Duodenal mucosa (tissue), 2 donors: ENCODE measurements around the gene ADGRL1.

Experiments used
- H3K27ac ChIP-seq: one replicate; pipeline ENCODE4 v1.7.0; 2013; ENCODE audit warnings: low read depth, low read length
- H3K27me3 ChIP-seq, 2 donors: one replicate each; pipeline ENCODE4 v1.7.0; 2013; ENCODE audit warnings: low read length in 2 of 2, control low read depth in 1 of 2; ENCODE audit not compliant: insufficient read depth in 2 of 2, control insufficient read depth in 1 of 2
- H3K36me3 ChIP-seq, 2 donors: one replicate each; pipeline ENCODE4 v1.7.0; 2013; ENCODE audit warnings: low read length in 2 of 2, control low read depth in 1 of 2; ENCODE audit not compliant: insufficient read depth in 2 of 2, control insufficient read depth in 1 of 2
- H3K4me1 ChIP-seq, 2 donors: one replicate each; pipeline ENCODE4 v1.7.0; 2013; ENCODE audit warnings: low read length in 2 of 2, control low read depth in 1 of 2; ENCODE audit not compliant: insufficient read depth in 2 of 2, control insufficient read depth in 1 of 2
- H3K4me3 ChIP-seq, 2 donors: one replicate each; pipeline ENCODE4 v1.7.0; 2013; ENCODE audit warnings: low read length in 2 of 2, low read depth in 1 of 2
- H3K9ac ChIP-seq, 2 donors: one replicate each; pipeline ENCODE4 v1.7.0; 2013; ENCODE audit warnings: low read length in 2 of 2, low read depth in 1 of 2
- H3K9me3 ChIP-seq, 2 donors: one replicate each; pipeline ENCODE4 v1.7.0; 2013; ENCODE audit warnings: low read length in 2 of 2, control low read depth in 1 of 2; ENCODE audit not compliant: control insufficient read depth in 1 of 2

The ADGRL1 gene

DNA sequence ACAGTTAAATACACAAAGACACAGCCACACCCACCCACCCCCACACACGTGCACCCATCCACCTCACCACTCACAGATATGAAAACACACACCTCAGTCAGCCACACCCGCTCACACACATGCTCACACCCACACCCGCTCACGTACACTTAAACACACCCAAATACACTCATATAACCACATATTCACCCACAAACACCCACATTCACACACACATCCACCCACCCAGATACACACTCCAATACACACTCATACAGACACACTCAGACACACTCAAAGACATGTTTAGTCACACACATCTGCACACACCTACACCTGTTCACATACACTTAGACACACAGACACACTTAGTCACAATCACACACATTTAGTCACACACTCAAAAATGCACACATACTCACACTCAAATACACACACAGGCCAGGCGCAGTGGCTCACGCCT is 30.6 kb downstream of the ADGRL1 start:
- Histone ChIP-seq H3K9me3 (no peaks in the 10 kb centered on the region), H3K4me1 (no peaks in the 10 kb centered on the region), H3K27ac (no peak overlapping the region), H3K4me3 (no peak overlapping the region), H3K36me3 (peaks cover 3 to 30% of the 10 kb centered on the region in 2 donors), H3K27me3 (no peaks in the 10 kb centered on the region), H3K9ac (no peak overlapping the region)

DNA sequence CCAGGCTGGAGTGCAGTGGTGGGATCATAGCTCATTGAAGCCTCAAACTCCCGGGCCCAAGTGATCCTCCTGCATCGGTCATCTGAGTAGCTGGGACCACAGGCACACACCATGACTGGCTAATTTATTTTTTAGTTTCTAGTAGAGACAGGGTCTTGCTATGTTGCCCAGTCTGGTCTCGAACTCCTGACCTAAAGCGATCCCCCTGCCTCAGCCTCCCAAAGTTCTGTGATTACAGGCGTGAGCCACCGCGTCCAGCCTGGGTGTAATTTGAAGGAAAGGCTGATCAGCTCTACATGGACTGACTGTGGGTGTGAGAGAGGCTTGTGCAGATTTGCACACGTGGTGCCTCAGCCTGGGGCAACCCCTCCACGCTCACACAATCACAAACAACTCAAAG is 31.1 kb downstream of the ADGRL1 start:
- H3K4me1 ChIP-seq = no peaks in the 10 kb centered on the region
- no peak overlapping the region for H3K27ac ChIP-seq
- no peak overlapping the region for H3K9ac ChIP-seq
- H3K4me3 ChIP-seq = no peak overlapping the region
- no peaks in the 10 kb centered on the region for H3K9me3 ChIP-seq
- H3K36me3 ChIP-seq = peaks cover 3 to 35% of the 10 kb centered on the region in 2 donors
- H3K27me3 ChIP-seq = no peaks in the 10 kb centered on the region

DNA sequence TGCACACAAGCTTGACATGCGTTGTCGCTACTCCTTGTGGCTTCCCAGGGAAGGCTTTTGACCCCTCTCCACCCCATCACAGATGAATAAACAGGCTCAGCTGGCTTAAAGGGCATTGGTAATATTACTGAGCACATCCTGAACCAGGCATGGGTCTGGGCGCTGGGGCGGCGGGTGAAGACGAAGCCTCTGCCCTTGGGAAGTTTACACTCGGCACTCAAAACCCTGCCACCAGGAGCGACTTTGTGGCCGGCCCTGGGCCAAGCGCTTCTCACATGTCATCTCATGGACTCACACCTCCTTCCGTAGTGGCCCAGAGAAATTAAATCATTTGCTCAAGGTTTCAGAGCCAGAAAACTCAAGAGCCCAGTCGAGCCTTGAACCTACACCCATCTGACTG is 37.0 kb downstream of the ADGRL1 start:
- Histone ChIP-seq H3K36me3 (peaks cover 0 to 33% of the 10 kb centered on the region in 2 donors), H3K27ac (no peak overlapping the region), H3K4me1 (peaks cover 0 to 6% of the 10 kb centered on the region in 2 donors), H3K27me3 (no peaks in the 10 kb centered on the region), H3K4me3 (no peak overlapping the region), H3K9me3 (no peaks in the 10 kb centered on the region), H3K9ac (no peak overlapping the region)

DNA sequence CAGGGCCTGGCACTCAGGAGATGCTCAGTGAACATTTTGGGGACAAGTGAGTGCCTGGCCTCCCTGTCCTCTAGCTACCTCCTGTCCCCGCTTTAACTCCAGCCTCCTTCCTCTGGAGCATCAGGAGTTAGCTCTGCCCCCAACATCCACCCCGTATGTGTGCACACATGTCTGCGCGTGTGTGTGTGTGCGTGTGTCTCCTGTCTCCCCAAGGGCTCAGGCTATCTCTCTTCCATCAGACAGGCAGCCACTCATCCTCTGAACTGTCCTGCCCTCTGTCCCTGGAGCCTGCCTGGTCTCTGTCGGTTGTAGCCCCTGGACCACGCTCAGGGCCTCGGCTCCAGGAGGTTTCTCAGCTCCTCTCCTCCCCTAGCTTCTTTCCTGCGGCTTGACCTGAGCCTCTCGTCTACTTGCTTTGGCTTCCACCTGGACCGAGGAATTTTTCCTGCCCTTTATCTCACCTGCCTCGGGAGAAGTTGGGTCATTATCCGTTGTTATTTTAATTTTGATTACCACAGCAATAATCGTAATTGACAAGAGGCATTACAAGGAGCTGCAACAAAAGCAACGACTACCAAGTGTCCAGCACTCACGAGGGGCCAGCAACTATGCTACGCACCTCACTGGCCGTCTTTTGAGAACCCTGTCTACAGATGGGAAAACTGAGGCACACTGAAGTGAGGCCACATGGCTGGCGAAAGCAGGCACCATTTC is 37.6 kb downstream of the ADGRL1 start:
- no peak overlapping the region for H3K27ac ChIP-seq
- no peak overlapping the region for H3K9ac ChIP-seq
- peaks cover 0 to 31% of the 10 kb centered on the region in 2 donors for H3K36me3 ChIP-seq

DNA sequence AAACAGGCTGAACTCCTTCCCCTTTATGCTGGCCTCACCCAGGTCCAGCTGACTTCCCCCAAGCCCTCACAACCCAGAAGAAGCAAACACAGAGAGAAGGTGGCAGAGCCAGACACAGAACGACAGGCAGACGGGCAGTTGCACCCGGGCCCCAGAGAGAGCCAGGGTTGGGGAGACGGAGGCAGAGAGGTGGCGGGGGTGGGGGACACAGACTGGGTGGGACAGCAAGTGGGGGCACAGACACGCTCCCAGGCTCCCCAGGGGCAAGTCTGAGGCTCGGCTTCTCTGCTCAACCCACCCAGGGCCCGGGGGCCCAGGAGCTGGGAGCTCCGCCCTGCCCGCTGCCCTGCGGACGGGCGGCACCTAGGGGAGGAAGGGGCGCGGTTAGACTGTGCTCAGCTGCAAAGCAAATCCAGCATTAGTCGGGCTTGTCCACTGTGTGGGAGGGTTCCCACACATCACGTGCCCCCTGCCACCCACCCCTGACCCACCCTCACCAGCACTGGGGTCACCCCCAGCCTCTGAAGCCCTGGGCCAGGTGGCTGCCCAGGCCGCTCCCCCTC is 38.3 kb downstream of the ADGRL1 start:
- H3K27me3 ChIP-seq = no peaks in the 10 kb centered on the region
- no peak overlapping the region for H3K9ac ChIP-seq
- H3K9me3 ChIP-seq = no peaks in the 10 kb centered on the region
- peaks cover 0 to 34% of the 10 kb centered on the region in 2 donors for H3K36me3 ChIP-seq
- no peak overlapping the region for H3K4me3 ChIP-seq
- H3K27ac ChIP-seq = no peak overlapping the region
- peaks cover 0 to 6% of the 10 kb centered on the region in 2 donors for H3K4me1 ChIP-seq

More for the DNA sequence above, 37.6 kb downstream of the ADGRL1 start:
- Histone ChIP-seq H3K4me1 (peaks cover 0 to 6% of the 10 kb centered on the region in 2 donors), H3K9me3 (no peaks in the 10 kb centered on the region), H3K27me3 (no peaks in the 10 kb centered on the region), H3K4me3 (no peak overlapping the region)

DNA sequence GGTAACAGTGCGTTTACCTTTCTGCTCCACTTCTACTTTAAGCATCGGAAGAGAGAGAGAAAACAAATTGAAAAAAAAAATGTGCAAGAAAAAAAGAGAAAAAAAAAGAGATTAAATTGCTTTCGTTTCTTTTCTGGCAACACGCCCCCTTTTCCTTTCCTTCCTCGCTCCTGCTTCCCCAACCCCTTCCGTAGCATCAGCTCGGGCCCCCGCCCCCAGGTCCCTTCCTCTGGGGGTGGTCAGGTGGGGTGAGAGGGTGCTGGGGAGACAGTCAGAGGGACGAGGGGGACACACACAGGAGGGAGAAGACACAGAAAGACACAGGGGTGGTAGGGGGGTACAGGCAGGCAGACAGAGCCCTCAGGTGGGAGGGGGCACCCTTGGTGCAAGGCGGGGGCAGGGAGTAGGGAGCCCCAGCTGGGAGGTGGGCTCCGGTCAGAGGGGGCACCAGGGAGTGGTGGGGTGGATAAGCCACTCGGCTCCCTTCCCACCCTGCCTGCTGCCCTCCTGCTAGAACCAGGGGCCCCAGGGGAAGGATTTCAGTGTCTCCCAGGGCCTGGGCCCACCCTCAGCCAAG is 38.9 kb downstream of the ADGRL1 start:
- Histone ChIP-seq H3K27ac (no peak overlapping the region), H3K4me1 (peaks cover 0 to 6% of the 10 kb centered on the region in 2 donors), H3K27me3 (no peaks in the 10 kb centered on the region), H3K9ac (no peak overlapping the region), H3K9me3 (no peaks in the 10 kb centered on the region), H3K4me3 (peak overlapping the region in 1 of 2 donors; percentile 43), H3K36me3 (peaks cover 0 to 33% of the 10 kb centered on the region in 2 donors)

DNA sequence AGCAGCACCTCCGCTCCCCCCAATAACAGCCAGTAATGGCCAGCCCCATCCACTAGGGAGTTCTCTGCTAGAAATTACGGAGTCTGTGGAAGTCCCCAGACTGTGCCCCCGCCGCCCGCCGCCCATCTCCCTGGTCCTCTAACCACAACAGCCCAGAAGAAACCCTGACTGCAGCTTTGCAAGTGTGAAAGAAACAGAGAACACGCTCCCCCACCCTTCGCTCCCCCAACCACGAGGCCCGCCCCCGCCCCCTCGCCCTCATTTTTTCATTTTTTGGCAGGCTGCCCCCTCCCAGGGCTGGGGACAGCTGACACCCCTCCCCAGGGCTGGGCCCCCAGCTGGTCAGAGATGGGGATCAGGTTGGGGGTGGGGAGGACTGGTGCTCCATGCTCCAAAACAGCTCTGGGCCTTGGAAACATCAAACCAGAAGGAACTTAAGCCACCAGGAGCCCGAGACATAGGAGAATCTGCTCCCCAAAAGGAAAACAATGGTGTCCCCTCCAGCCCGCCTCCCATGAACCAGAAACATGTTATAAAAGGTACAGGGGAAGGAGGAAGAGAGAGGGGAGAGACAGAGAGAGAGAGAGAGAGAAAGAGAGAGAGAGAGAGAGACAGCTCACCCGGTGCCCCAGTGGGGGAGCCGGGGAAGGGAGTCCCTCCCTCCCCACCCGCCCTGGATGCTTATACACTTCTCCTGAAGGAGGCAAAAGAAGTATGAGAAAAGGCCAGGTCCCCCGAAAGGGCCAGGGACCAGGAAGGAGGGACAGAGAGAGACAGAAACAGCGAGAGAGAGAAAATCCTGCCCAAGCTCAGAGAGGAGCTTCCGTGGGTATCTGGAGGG is 39.8 kb downstream of the ADGRL1 start:
- Histone ChIP-seq H3K9ac (no peak overlapping the region), H3K9me3 (no peaks in the 10 kb centered on the region), H3K27ac (no peak overlapping the region), H3K36me3 (peaks cover 0 to 27% of the 10 kb centered on the region in 2 donors), H3K4me1 (peaks cover 0 to 6% of the 10 kb centered on the region in 2 donors), H3K4me3 (peak overlapping the region in 1 of 2 donors; percentile 43), H3K27me3 (no peaks in the 10 kb centered on the region)

DNA sequence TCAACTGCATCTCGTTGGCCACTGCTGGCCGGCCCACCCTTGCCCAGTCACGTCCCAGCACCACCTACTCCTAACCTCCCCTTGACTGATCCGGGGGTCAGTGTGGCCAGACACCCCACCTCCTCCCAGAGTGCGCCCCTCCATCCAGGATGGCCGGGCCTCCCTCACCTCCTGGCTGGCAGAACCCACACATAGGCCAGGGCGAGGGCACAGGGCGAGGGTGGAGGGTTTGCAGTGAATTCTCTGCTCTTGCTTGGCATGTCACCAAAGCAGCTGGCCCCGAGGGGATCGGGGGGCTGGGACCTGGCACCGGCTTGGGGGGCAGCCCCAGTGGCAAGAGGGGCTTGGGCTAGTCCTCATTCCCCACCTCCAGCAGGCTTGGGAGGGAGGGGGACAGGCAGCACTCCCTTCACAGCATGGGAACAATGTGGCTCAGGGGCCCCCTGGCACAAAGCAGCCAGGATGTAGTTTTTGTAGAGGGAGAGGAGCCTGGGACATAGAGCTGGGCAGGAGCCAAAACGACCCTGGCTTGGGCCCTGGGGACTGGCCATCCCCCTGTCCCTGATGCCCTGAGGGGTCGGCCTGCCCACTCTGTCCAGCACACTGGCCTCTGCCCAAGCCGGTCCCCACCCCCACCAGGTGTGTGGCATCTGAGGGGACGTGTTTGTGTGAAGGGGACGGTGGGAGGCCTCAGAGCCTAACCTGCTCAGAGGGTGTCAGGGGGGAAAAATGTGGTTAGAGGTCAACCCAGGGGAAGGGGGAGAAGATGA is 41.1 kb downstream of the ADGRL1 start:
- Histone ChIP-seq H3K36me3 (peaks cover 0 to 15% of the 10 kb centered on the region in 2 donors), H3K9me3 (no peaks in the 10 kb centered on the region), H3K27me3 (no peaks in the 10 kb centered on the region), H3K9ac (no peak overlapping the region), H3K4me1 (peaks cover 0 to 6% of the 10 kb centered on the region in 2 donors), H3K27ac (no peak overlapping the region), H3K4me3 (no peak overlapping the region)

DNA sequence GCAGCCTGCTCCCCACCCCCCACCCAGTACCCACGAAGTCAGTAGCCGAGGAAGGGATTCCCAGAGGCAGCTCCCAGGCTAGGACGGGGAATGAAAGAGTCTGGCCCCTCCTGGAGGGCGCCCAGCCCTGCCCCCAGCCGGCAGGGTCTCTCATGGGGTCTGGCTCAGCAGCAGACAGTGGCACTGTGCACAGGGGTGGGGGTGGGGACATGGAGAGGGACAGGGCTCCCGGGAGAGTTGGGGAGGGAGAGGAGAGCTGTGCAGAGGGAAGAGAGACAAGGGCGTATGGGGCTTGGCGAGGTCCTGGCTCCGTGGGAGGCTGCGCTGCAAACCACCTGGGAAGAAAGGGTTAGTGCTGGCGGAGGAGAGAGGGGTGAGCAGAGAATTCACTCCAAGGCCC is 41.9 kb downstream of the ADGRL1 start:
- no peak overlapping the region for H3K27ac ChIP-seq
- no peaks in the 10 kb centered on the region for H3K27me3 ChIP-seq
- peaks cover 0 to 6% of the 10 kb centered on the region in 2 donors for H3K4me1 ChIP-seq
- no peak overlapping the region for H3K9ac ChIP-seq
- H3K36me3 ChIP-seq = peaks cover 0 to 14% of the 10 kb centered on the region in 2 donors
- H3K9me3 ChIP-seq = no peaks in the 10 kb centered on the region
- H3K4me3 ChIP-seq = no peak overlapping the region
